Upper lobe of right lung (tissue), 1 donor: ENCODE measurements around the gene PNPO. TPM values are rescaled to one million over a fixed set of nuclear protein-coding genes. Genes with fewer than 3 reads are reported as not detected.

ENCODE experiments used
- ATAC-seq: fragments of 200-7000 bp; cut with Tn5 transposase; one replicate; pipeline ENCODE4 v1.9.1; 2020; ENCODE audit warnings: mild to moderate bottlenecking, moderate library complexity
- DNase-seq: peaks from one replicate; pipeline ENCODE4 v3.0.0-alpha.2; 2020
- H3K27ac ChIP-seq: fragments of 200-600 bp; one replicate; pipeline ENCODE4 v1.8.0; 2022
- H3K27me3 ChIP-seq: fragments of 200-600 bp; one replicate; pipeline ENCODE4 v1.8.0; 2022; ENCODE audit warnings: mild to moderate bottlenecking
- H3K36me3 ChIP-seq: fragments of 200-600 bp; one replicate; pipeline ENCODE4 v1.8.0; 2022
- H3K4me1 ChIP-seq: fragments of 200-600 bp; one replicate; pipeline ENCODE4 v1.8.0; 2022
- H3K4me3 ChIP-seq: fragments of 200-600 bp; one replicate; pipeline ENCODE4 v1.8.0; 2022; ENCODE audit warnings: mild to moderate bottlenecking
- H3K9me3 ChIP-seq: fragments of 200-600 bp; one replicate; pipeline ENCODE4 v1.8.0; 2022
- intact Hi-C: fragments of 100-400 bp; cut with DNase I; formaldehyde crosslinking; loops from one replicate; pipeline ENCODE4 v1.11.0; 2022
- total RNA-seq: library from RNA; stranded (reverse); fragmentation: NEBNext Ultra II Directional; extraction: Animal tissue kit (Norgen Biotek cat#: 25700); gene quantifications from one replicate; pipeline ENCODE4 v1.2.1, GENCODE V29; 2021
- TF ChIP-seq, protein P1 (sequence below): fragments of 200-600 bp; IDR thresholded peaks from one replicate; pipeline ENCODE4 v1.8.0; 2022; ENCODE audit warnings: antibody characterized with exemption
- donor health status: DM: no; HTN: yes; CAD: no; lungs with severe emphysema.

Gene PNPO
- total RNA-seq, 1 donor from 2014 or later: 29.4 TPM

DNA sequence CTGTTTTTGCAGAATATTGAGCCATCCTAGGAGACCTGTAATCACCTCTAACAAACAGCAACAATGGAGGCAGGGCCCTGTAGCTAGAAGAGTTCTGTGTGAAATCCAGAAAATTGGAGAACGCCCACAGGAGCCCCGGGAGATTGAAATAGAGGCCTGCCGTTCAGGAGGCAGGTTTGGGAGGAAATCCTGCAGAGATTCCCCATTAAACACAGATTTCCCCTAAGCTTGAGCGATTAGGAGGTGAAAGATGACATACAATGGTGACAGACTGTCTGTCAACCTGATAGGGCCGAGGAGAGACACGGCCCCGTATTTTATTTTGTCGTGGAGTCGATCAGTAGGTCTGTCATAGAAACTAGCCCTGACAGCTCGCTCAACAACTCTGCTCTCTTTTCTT lies 47.8 kb downstream of the PNPO start:
- Histone ChIP-seq H3K9me3 (no peaks in the 10 kb centered on the region), H3K36me3 (peaks cover 5% of the 10 kb centered on the region), H3K4me1 (peaks cover 5% of the 10 kb centered on the region), H3K4me3 (no peak overlapping the region), H3K27me3 (peaks cover 4% of the 10 kb centered on the region), H3K27ac (no peak overlapping the region)
- intact Hi-C loops: no loop called here
- ATAC-seq (no peak), DNase-seq (no peak)
- TF ChIP-seq, protein P1, sequence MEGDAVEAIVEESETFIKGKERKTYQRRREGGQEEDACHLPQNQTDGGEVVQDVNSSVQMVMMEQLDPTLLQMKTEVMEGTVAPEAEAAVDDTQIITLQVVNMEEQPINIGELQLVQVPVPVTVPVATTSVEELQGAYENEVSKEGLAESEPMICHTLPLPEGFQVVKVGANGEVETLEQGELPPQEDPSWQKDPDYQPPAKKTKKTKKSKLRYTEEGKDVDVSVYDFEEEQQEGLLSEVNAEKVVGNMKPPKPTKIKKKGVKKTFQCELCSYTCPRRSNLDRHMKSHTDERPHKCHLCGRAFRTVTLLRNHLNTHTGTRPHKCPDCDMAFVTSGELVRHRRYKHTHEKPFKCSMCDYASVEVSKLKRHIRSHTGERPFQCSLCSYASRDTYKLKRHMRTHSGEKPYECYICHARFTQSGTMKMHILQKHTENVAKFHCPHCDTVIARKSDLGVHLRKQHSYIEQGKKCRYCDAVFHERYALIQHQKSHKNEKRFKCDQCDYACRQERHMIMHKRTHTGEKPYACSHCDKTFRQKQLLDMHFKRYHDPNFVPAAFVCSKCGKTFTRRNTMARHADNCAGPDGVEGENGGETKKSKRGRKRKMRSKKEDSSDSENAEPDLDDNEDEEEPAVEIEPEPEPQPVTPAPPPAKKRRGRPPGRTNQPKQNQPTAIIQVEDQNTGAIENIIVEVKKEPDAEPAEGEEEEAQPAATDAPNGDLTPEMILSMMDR: no peak

DNA sequence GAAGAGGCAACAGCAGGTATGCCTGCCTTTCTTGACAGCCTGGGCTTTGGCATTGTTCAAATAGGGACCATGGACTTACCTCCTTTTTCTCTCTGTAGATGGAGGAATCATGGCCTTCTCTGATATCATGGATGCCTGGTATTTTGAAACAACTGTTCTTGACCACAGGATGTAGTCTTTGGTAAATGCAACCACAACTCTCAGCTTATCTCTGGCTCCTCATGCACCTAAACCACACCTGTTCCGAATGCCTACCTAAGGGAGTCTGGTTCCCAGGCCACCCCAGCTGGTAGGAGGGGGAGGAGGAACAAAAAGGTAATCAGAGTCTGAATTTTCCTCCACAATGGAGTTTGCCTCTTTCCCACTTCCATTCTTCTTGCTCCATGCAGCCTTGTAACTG lies 48.3 kb downstream of the PNPO start:
- Histone ChIP-seq H3K27me3 (peaks cover 4% of the 10 kb centered on the region), H3K9me3 (no peaks in the 10 kb centered on the region), H3K27ac (no peak overlapping the region), H3K4me3 (no peak overlapping the region), H3K4me1 (peaks cover 5% of the 10 kb centered on the region), H3K36me3 (no peaks in the 10 kb centered on the region)
- no peak for DNase-seq
- intact Hi-C loops: no loop called here
- no peak for ATAC-seq
- TF ChIP-seq, protein P1: no peak

DNA sequence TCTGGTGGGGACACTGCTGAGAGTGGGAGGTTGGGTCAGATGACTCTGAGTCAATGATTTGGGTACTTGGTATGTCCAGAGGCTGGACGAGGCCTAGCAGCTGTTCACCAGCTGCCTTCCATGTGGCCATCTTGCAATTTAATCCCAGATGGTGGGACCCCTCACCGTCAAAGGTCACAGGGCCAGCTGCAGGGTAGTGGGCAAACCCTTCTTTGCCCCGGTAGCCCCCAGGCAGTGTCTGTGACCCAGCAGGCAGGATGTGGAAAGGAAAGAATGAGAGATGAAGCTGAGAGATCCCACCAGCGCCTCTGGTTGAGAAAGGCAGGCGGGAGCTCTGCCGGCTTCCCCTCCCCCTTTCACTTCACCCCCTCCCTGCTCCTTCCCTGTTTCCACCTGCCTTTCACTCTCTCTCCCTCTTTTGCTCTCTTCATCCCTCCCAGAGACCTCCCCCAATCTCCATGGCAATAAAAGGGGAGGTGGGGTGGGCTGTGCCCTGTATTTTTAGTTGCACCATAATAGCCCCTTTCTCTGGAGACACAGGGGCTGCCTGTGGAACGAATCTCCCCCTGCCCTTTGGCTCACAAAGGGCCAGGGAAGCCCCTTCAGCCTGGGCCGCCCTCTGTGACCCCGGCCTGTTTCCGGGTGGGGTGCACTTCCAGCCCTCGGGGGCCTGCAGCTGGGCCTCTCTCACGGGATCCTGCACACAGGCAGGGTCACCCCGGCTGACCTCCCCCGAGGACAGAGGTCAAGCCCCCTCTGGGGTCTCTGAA lies 49.8 kb downstream of the PNPO start:
- ATAC-seq (no peak), DNase-seq (no peak)
- Histone ChIP-seq H3K4me3 (no peak overlapping the region), H3K27me3 (peaks cover 4% of the 10 kb centered on the region), H3K9me3 (no peaks in the 10 kb centered on the region), H3K27ac (no peak overlapping the region), H3K36me3 (no peaks in the 10 kb centered on the region), H3K4me1 (peaks cover 5% of the 10 kb centered on the region)
- intact Hi-C loops: no loop called here
- TF ChIP-seq, protein P1: no peak

DNA sequence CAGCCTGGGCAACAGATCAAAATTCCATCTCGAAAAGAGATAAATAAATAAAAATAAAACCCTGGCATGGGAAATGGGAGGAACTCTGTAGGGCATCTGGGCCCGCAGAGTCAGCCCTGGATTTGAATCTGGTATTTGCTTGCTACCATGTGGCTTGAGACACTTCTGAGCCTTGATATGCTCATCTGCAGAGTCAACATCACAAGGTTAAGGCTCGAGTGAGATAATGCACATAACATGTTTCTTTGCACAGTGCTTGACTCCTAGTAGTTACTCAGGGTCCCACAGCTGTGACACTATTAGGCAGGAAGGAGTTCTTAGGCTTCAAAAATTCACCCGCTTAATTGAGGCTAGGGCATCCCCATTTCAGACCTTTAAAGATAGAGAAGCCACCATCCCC lies 50.8 kb downstream of the PNPO start:
- Histone ChIP-seq H3K9me3 (no peaks in the 10 kb centered on the region), H3K4me3 (no peak overlapping the region), H3K4me1 (peaks cover 2% of the 10 kb centered on the region), H3K36me3 (no peaks in the 10 kb centered on the region), H3K27me3 (peaks cover 4% of the 10 kb centered on the region), H3K27ac (no peak overlapping the region)
- no peak for DNase-seq
- TF ChIP-seq, protein P1: no peak
- no peak for ATAC-seq
- intact Hi-C loops: no loop called here

DNA sequence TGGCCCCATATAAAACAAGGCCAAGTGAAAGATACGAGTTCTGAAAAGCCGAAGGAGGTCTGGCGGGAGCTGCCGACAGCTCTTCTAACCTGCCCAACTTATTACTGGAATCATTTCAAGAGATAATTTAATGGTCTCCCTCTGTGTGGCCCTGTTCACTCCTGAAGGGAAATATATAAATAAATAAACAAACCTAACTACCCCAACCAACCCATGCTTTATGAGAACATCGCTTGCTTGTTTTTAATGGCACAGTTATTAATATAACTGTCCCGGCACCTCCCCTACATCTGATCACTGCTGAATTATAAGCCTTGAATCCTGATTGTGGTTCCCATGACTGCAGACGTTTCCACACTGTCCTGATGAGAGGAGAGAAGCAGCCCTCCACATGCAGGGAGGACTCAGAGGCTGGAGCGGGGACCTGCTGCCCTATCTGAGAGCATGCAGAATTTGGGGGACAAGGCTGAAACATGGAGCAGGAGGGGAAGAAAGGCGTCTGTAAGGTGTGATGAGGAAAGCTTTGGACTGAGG lies 51.7 kb downstream of the PNPO start:
- no peaks in the 10 kb centered on the region for H3K9me3 ChIP-seq
- ATAC-seq (no peak), DNase-seq (no peak)
- no peak overlapping the region for H3K4me3 ChIP-seq
- H3K27ac ChIP-seq: no peak overlapping the region
- H3K4me1 ChIP-seq: no peaks in the 10 kb centered on the region
- TF ChIP-seq, protein P1: no peak
- peaks cover 4% of the 10 kb centered on the region for H3K27me3 ChIP-seq
- H3K36me3 ChIP-seq: no peaks in the 10 kb centered on the region
- intact Hi-C loops: no loop called here
